NCI-H446 (cell line): ENCODE measurements around the gene PARG.
"Not testable (repeated sequence)": the region's sequence is repeated elsewhere in the genome, so short reads cannot be mapped to it uniquely, and the experiment has no call there.

Experiments
- DNase-seq, 2 experiments: peaks; one replicate each; lab custom pipeline; 2025; lab: John Stamatoyannopoulos, UW

PARG gene

DNA sequence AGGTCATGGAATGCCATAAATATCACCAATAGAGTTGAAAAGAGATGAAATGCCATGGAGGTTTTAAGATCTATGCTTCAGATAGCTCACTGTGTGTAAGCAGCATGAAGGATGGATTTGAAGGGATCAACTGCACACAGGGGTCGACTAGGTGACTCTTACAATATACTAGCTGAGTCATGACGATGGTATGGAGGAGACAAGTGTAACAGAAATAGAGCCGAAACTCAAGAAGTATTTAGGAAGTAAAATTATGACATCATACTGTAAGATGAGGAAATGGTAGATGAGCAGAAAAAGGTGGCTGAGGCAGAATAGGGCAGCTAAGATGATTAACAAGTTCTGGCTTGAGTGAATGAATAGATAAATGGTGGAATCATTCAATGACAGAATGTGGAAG lies 38.0 kb downstream of the PARG start:
- not testable (repeated sequence) for DNase-seq

DNA sequence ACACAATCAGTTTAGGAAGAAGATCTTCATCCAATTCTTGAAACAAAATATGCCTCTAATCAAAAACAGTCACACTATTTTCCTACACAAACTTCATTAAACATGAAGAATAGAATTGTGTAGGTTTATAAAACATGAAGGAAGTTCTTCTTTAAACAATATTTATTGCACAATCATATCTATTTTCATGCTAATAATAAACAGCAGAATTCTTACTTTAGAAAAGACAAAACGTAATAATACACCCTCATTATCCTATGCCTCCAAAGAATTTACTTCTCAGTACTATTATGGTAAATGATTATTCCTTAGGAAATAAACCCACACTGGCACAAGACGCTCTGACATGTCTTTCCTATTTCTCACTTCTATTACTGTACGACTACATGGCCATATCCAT lies 41.4 kb downstream of the PARG start:
- DNase-seq: not testable (repeated sequence)

DNA sequence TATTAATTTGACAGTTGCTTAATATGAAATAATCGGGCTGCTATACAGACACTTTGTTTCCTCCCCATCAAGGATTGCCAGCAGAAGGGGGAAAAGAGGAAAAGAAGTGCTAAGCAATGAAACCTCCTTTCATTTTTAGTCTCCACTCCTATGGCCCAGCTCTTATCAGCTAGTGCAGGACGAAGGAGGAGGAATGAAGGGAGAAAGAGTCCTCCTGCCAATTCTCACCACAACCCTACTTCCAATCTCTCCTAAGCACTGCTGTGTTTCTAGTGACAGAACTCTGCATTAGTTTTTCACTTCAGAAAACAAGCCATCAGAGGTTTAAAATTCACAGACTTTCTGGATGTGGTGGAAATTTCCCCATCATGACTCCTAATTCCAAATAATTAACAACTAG lies 41.8 kb downstream of the PARG start:
- not testable (repeated sequence) for DNase-seq

DNA sequence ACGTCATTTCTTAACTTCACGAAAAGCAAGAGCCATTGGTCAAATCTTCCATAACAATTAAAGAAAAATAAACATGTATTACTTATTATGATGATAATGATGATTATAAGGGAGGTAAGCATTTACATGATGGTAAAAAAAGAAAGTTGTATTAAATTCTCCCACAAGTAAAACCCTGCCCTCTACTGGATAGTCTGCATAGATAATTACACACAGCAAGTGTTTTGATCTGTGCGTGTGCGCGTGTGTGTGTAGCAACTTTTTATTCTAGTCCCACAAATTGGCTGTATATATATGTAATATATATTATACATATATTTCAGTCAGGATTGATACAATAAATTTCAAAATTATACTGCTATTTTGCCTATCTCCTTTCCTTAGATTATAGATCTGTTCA lies 51.8 kb downstream of the PARG start:
- DNase-seq: not testable (repeated sequence)

DNA sequence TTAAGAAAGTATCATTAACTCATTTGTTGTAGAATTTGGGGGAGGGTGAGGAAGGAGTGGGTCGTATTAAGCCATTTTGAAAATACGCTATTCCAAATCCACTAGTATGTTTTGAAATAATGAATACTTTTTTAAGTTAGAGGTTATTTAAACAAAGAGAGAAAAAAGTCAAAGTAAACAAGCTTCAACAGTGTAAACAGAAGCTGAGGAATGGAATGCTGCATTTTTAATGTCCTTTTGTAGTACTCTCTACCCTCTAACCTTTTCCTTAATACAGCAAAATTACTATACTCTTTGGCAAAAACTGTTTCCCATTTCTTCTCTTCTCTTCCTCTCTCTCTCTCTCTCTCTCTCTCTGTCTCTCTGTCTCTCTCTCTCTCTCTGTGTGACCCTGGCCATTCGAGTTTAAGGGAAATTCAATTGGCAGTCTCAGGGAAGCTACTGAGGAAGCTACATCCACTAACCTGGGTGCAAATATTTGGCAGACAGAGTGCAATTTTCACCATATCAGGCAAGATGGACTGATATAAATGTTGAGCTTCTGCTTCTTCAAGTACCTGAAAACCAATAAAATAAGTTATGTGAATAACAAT lies 57.0 kb downstream of the PARG start:
- DNase-seq: not testable (repeated sequence)

DNA sequence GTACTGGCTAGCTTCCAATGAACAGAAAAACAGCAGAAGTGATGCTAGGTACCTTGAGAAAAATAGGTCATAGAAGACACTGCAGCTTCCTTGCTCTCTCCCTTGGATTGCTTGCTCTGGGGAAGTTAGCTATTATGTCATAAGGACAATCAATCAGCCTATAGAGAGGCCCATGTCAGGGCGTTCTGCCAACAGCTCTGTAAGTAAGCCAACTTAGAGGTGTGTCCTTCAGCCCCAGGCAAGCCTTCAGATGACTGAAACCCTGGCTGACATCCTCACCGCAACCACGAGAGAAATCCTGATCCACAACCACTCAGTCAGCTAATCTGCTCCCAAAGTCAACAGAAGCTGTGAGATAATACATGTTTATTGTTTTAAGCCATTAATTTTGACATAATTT lies 58.0 kb downstream of the PARG start:
- DNase-seq: not testable (repeated sequence)

DNA sequence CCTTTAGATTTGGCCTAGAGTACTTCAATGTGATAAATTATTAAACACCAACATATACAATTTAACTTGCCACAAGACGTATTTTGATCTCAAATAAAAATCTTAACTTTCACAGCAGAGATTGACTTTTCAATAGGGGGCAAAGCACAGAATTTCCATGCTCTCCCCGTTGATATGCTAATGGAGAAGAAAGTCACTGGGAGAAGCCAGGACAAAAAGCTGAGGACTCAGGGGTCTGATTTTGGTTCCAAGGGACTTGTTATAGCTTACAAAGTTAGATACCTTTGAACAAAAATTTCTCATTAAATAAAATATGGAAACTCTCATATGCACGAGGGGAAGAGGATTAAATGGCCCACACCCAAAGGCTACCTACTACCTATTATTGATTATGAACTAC lies 59.5 kb downstream of the PARG start:
- not testable (repeated sequence) for DNase-seq

DNA sequence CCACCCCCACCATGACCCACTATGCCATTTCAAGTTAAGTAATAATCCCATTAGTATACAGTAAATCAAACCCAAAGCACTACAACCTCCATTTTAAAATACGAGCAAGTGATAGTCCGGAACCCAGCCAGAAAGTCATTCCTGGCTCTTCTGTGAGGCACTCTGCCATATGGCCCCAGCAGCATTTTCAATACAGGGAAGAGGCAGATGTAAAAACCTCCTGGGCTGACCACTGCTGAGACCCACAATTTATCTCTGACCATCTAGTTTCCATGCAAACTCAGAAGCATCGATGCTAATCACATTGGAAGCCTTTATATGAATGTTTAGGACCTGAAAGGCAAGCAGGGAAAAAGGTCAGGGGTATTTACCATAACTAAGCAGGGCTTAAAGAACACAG lies 69.1 kb downstream of the PARG start:
- not testable (repeated sequence) for DNase-seq

DNA sequence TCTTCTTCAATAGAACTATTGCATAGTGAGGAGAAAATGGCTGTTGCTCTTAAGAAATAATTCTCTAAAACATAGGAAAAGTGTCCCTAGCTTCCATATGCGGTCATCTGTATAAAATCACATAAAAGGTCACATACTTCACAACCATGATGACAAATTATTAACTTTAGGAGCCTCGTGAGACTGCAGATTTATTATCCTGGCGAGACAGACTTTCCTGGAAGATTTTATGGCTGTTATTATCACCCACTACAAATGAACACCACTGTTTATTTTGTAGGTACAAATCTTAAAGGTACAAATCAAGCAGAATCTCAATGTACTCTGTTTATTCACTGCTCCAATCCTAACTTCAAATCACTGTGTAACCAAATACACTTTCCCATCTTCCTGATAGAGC lies 70.4 kb downstream of the PARG start:
- not testable (repeated sequence) for DNase-seq

DNA sequence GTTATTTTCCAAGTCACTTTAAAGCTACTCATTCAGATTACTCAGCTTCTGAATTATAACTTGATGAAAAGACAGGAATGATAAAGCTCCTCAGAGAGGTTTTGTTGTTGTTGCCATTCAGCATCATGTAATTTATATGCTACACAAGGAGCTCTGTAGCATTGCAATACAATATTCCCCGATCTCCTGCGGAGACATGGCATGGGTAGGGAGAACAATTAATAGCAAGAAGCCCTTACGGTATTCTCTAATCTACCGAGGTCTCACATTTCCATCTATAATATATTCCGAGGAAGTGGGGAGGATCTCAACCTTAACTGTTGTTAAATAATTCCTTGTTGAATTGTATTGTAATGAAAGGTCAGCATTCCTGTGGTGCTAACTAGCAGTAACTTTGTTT lies 81.9 kb downstream of the PARG start:
- DNase-seq: not testable (repeated sequence)

DNA sequence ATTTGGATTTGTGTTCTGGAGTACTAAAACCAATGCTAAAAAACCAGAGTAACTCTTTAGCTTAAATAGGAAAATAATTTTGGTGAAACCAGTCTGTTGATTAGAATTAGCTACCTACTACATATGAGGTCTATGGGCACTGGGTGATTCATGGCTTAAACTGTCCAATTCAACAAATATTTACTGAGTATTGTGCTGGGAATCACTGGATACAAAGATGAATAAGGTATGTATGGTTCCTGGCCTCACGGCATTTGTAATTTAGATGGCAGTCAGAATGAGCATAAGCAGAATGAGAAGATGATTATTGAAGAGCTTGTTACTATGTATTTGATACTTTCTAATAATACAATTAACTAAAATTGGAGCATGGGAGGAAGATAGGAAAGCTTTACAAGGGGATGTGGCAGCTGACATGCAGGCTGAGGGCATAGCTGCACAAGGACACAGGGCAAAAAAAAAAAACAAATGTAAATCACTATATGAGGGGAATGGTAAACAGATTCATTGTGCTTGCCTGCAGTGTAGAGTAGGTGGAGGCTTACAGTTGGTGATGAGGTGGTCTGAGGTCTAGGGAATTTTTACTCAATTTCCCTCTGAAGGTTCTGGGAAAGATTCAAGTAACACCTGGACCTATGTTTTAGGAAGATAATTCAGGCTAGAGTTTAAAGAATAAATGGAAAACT lies 83.0 kb downstream of the PARG start:
- not testable (repeated sequence) for DNase-seq

DNA sequence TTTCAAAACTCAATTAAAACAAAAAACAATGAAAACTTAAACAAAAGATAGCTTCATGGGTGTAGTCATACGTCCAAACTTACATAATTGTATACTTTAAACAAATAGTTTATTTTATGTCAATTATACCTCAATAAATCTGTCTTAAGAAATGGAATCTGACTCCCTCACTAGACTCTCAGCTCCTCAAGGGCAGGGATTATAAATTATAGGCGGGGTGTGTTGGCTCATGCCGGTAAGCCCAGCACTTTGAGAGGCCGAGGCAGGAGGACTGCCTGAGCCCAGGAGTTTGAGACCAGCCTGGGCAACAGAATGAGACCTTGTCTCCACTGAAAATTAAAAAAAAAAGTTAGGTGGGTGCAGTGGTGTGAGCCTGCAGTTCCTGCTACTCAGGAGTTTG lies 92.3 kb downstream of the PARG start:
- not testable (repeated sequence) for DNase-seq

DNA sequence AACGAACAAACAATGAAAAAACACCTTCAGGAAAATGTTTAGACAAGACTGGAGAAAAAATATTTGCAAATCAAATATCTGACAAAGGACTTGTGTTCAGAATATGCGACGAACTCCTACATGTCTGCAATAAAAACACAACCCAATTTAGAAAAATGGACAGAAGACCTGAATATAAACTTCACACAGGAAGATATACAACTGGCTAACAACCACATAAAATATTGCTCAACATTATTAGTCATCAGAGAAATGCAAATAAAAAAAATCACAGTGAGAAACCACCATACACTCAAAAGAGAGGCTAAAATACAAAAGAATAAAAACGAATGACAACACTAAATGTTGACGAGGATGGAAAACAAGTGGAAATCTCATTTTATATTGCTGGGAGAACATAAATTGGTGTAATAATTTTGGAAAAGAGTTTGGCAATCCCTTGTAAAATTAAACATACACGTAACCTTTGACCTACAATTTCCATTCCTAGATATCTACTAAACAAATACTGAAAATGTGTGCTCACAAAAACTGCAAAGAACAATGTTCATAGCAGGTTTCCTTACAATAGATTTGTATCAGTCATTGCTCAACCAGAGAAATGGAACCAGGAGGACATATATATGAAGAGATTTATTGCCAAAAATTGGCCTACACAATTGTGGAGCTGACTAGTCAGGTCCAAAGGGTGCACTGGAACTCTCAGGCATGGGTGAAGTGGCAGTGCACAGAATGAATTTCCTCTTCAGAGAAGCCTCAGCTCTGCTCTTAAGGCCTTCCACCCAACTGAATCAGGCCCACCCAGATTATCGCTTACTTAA lies 96.8 kb downstream of the PARG start:
- no peak for DNase-seq

DNA sequence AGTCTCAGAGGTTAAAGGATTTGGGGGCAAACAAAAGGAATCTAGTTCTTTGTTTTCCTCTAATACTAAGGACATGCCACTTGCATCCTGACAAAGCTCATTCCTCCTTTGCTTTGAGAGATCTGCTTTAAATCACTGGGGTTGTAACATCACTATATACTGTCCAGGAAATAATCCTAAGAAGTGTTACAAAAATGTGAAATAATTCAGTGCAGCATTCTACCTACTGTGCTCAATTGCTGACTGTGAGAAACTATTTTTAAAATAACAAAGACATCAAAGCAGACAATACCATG lies 99.5 kb downstream of the PARG start:
- not testable (repeated sequence) for DNase-seq

DNA sequence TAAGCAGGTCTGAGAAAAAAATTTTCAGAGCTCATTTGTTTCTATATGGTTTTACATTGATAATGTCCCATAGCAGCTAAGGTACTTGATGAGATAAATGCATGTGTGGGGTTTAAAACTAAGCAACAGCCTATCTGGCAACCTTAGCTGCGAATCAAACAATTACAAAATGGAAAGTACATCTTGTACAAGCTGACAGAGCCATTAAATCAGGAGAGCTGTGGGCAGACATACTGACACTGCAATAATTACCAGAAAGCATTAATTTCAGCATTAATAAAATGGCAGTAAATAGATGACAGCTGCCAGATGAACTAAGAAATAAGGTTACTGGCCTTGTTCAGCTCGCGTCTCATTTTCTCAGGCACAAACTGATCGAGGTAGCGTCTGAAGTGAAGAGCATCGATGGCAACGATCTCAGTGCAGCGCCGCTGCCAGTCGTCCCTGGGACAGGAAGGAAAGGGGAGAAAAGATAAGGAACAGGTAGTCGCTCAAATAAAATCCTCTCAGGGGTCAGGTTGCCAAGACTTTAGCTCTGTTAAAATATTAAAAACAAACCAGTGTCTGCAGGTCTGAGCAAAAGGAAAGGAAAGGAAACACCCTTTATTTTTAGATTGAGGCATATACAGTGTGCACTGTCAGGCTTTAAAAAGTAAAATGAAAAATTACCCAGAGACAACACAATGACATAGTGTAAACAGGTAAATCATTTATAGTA lies 100.1 kb downstream of the PARG start:
- no peak for DNase-seq

DNA sequence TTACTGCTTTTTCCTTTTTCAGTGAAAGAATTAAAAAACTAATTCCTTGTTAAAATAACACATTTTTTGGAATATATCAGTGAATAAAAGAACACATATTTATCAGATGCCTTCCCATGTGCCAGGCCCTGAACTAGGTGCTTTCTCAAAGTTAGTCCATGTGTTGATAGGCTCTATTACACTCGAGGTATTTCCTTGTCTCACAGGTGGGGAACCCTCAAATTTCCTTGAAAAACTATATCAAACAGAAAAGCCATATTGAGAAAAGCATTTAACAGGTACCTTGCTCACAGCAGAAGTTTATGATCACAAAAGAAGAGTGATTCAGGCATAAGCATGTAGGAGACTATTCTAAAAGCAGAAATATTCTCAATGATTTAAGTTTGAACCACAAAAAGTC lies 104.1 kb downstream of the PARG start:
- no peak for DNase-seq

DNA sequence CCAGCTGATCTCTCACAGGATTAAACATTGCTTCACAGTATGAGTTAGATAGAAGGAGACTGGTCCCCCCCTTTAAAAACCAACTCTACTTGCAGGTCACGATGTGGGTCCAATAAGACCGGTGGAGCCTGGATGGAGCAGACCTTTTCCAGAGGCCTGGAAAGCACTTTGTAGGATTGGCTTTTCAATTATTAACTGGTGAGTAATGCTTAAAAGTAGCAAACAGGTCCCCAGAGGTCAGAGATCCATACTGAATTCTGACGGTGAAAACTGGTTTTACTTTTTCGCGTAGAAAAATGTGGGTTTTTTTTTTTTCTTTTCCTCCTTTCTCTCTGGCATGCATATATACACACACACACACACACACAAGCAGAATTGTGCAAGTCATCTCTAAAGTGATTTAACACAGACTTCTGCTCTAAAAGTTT lies 104.8 kb downstream of the PARG start:
- DNase-seq: no peak

DNA sequence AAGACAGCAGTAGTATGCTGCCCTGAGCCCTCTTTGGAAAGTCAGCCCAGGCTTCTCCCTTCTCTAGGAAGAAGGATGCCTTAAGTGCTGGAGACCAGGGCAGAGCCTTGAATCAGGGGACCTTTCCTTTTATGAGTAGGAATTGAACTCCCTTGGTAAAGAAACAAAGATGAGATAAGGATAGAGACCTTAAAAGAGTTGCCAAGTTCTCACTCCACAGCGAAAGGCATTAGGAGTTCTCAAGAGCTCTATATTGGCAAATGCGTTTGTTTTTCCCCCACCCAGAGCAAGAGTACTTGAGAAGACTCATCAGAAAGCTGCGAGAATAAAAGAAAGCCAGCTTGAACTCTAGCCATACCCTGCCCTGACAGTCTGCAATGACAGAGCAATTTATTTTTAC lies 106.9 kb downstream of the PARG start:
- DNase-seq: no peak

DNA sequence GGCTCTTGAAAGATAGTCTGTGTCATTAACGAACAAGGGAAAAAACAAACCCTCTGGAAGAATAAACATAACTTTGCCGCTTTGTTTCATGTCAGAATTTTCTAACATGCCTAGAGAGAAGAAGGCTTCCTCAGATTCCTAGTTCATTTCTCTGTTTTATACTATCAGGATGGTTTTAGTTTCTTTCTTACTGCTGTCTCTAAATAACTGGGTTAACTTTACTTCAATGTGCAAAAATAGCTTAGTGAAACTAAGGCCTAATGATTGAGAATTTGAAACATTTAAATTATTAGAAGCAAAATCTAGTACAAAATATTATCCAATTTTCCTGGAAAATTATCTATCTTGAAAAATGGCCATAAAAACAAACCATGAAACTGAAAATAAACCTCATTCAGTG lies 107.6 kb downstream of the PARG start:
- DNase-seq: no peak

DNA sequence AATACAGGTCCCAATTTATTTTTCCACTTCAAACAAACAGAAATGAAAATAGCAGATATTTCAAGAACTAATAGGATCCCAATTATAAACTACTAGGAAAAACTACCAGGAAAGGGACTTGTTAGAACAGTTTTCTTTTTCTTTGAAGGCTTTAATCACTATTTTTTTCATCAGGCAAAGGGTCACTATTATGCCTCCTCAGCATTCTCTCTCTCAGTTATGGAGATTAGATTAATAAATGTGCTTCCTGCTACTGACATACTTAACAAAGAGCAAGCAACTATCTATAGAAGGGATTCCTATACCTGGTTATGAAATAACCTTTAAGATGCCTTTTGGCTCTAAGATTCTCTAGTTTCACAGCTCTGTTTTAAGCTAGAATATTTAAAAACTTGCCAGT lies 108.7 kb downstream of the PARG start:
- DNase-seq: no peak

DNA sequence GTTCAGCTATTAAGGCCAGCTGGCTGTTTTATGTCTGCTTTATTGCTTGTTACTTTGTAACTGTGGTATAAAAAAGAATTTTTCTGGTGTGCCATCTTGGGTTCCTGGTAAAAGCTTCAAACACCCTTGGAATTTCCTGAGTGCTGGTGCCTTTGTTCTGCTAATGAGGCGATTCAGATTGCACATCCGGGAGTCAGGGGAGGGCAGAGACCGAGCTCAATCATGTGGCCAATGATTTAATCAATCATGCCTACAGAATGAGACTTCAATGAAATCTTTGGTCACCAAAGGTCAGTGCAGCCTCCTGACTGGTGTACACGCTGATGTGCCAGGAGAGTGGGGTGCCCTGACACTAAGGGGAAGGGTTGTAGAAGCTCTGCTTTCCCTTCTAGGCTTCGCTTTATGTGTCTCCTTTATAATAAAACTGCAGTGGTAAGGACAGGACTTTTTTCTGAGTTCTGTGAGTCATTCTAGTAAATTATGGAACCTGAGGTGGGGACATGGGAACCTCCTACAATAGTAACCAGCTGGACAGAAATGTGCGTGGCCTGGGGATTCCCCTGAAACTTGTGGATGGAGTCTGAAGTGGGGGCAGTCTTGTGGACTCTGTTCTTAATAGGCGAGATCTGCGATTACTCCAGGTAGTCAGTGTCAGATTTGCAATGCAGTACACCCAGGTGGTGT lies 110.3 kb downstream of the PARG start:
- DNase-seq: no peak

DNA sequence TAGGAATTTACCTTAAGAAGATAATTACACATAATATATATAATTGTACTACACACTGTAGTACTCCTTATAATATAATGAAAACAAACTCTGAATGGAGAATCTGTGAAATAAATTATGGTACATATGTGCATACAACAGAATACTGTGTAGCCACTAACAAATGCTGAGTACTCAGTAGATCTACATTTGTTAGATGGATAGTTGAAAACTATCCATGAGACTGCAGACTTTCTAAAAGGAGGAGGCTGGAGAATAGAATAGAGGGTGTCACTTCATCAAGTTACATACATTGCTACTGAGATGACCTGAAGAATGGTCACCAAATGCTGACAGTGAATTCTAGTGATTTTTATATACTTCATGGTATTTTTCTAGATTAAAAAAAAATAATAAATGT lies 111.0 kb downstream of the PARG start:
- no peak for DNase-seq
